HG03108 (cell line): ENCODE results near the gene NECAB2.

ENCODE experiments used
- ATAC-seq: cut with Tn5 transposase; IDR thresholded peaks from one replicate; pipeline ENCODE4 v1.9.1; 2021; ENCODE audit warnings: moderate library complexity; ENCODE audit not compliant: unreplicated experiment

The NECAB2 gene

DNA sequence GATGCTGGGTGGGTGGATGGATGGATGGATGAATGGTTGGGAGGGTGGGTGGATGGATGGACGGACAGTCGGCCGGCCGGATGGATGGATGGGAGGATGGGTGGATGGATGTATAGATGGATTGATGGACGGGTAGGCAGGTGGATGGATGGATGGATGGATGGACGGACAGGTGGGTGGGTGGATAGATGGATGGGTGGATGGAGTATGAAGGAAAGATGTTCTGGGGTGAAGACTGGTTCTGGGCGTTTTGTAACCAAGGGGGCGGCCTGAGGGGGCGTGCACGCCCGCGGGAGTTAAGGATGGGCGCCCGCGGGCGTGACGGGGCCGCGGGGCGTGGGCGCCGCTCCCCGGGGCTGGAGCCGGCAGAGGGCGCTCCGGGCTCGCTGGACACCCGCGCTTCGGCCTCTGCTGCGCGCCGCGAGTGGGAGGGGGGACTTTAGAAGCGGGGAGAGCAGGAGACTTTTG, at the start of gene NECAB2:
Gene NECAB2, plus strand, starts transcription at position 407 of the 468 bp plus-strand sequence. CDS start 405 bp downstream, outside the sequence.
- ATAC-seq, result no peak

GRCh38 chr16:83920894-83921491, 47.1 kb upstream of the NECAB2 start:
- no peak for ATAC-seq

GRCh38 chr16:83923581-83924365, 44.3 kb upstream of the NECAB2 start:
- no peak for ATAC-seq

DNA sequence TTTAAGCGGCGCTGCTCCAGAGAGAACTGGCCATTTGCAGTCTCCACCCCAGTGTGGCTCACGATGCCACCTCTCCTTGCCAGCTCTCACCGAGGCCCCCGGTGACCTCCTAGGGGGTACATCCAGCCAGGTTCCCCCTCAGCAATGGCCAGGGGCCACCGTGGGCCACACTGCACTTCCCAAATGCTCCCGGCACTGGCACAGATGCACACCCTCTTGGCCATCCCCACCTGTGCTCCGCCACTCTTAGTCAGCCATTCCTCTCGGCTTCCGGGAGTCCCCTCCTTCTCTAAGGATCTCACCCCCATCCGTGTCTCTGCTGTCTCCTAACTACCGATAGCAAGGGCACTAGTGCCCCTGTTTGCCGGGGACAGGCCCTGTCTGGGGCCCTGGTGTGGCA, 43.4 kb upstream of the NECAB2 start:
- ATAC-seq, result no peak

- ATAC-seq, result no peak
These were observed 42.7 kb upstream of the NECAB2 start for GRCh38 chr16:83925095-83925905.

- no peak for ATAC-seq
These were observed 41.9 kb upstream of the NECAB2 start for GRCh38 chr16:83925957-83926725.

GRCh38 chr16:83926726-83927397, 41.2 kb upstream of the NECAB2 start:
- ATAC-seq, result peak; percentile 58

DNA sequence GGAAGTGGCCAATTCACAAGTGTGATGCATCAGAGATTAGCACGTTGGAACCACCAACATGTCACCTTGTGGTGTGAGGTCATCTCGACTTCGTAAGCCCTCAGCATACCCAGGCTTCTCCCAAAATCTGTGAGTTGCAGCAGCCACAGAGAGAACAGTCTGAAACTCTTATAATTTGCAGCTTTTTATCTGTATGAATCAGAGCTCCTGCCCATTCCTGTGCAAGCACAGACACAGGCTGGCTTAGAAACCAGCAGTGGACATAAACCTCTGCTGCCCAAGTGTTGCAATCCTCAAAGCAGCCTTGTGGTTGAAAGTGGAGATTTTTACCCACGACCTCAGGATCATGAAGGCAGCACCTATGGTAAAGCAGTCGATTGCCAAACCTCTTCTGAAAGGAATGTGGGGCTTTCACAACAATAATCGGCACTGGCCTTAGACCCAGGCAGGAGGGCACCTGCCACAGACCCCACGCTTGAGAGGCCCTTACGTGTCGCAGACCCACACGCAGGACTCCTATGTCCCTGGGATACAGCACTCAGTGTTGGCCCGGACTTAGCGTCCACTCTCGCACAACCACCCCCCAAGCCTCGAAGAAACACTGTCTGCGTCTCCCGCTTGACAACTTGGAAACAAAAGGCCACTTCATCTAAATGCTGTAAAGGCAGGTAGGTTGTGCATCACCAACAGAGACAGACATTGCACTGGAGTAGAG, 39.5 kb upstream of the NECAB2 start:
- no peak for ATAC-seq

GRCh38 chr16:83929811-83930555, 38.1 kb upstream of the NECAB2 start:
- no peak for ATAC-seq

GRCh38 chr16:83930730-83931500, 37.1 kb upstream of the NECAB2 start:
- no peak for ATAC-seq

GRCh38 chr16:83931556-83931955, 36.5 kb upstream of the NECAB2 start:
- no peak for ATAC-seq

GRCh38 chr16:83932304-83932703, 35.7 kb upstream of the NECAB2 start:
- no peak for ATAC-seq

DNA sequence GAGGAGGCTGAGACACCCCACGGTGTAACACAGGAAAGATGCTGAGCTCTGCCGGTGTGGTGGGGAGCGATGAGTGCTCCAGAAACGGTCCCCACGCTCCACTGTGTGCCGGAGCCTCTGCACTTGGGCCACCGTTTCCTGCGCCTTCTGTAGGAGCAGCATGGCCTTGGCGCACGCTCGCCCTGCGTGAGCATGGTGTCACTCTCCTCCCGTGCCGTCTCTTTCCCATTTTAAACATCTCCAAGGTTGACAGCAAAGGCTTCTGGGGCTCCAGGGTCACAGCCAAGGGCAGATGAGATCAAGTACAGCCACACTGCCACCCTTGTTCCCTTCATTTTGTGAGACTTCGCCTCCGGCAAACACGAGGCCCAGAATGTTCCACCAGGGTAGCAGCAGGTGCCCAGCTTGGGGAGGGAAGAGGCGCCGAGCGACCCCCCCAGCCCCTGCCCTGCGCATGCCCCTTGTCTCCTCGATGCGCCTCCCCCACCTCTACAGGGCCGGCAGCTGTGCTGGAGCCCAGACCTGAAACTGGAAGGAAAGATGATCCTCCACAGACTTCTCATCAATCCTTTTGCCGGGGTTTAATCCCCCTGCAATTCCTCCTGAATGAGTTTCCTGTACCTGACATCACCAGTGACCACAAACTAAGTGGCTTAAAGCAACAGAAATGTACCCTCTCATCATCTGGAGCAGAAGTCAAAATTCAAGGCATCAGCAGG, 34.9 kb upstream of the NECAB2 start:
- ATAC-seq, result no peak

GRCh38 chr16:83933885-83934683, 34.0 kb upstream of the NECAB2 start:
- ATAC-seq, result no peak

GRCh38 chr16:83934684-83934977, 33.4 kb upstream of the NECAB2 start:
- no peak for ATAC-seq

- no peak for ATAC-seq
These were observed 32.8 kb upstream of the NECAB2 start for GRCh38 chr16:83935005-83935857.
